Thyroid gland (tissue), 4 donors: ENCODE data around the gene PRRT2. TPM values are rescaled to one million over a fixed set of nuclear protein-coding genes. Genes with fewer than 3 reads are reported as not detected.
A peak's percentile ranks its signal among the peaks of the same experiment; 100 is the strongest.

Experiments
- DNase-seq, 2 donors: peaks; one replicate each; pipeline ENCODE4 v3.0.0-alpha.2; 2019
- H3K27ac ChIP-seq, 3 donors: fragments of 200-600 bp; sonication (generic); 1 replicate in 2 of 3; 2 replicates in 1 of 3; pipeline ENCODE4 v1.5.1; 2016 to 2019; ENCODE audit warnings: mild to moderate bottlenecking in 1 of 3, moderate library complexity in 1 of 3
- H3K27me3 ChIP-seq: fragments of 200-600 bp; sonication (generic); one replicate; pipeline ENCODE4 v1.5.1; 2019
- H3K36me3 ChIP-seq, 2 donors: fragments of 200-600 bp; sonication (generic); one replicate each; pipeline ENCODE4 v1.5.1; 2016 to 2019
- H3K4me1 ChIP-seq, 2 donors: fragments of 200-600 bp; sonication (generic); one replicate each; pipeline ENCODE4 v1.5.1; 2017 to 2019
- H3K4me3 ChIP-seq, 3 donors: fragments of 200-600 bp; sonication (generic); replicated peaks in 1 of 3; 1 replicate in 2 of 3; 2 replicates in 1 of 3; pipeline ENCODE4 v1.5.1; 2016; ENCODE audit warnings: mild to moderate bottlenecking in 1 of 3
- H3K9me3 ChIP-seq: fragments of 200-600 bp; sonication (generic); one replicate; pipeline ENCODE4 v1.5.1; 2017
- POLR2A ChIP-seq, 2 donors: fragments of 450-650 bp; IDR thresholded peaks; one replicate each; pipeline ENCODE4 v1.6.1; 2017; ENCODE audit warnings: antibody characterized with exemption in 2 of 2, mild to moderate bottlenecking in 2 of 2, moderate library complexity in 1 of 2
- WGBS, 2 donors: methylation state at CpG; one replicate each; pipeline ENCODE4 v1.1.5; 2017; 5-methylcytosine and 5-hydroxymethylcytosine counted together
- intact Hi-C: fragments of 100-400 bp; cut with DNase I; formaldehyde crosslinking; loops from one replicate; pipeline ENCODE4 v1.15.1; 2023
- total RNA-seq, 4 donors: library from RNA; depleted of rRNA; stranded (reverse); fragments of >200 nt; gene quantifications; one replicate each; pipeline ENCODE4 v1.2.3, GENCODE V29; 2016
- TF ChIP-seq, protein P1 (sequence below), 6 experiments: fragments of 200-600 bp in 3 of 6; fragments of 450-650 bp in 3 of 6; sonication (generic) in 3 of 6; IDR thresholded peaks; one replicate each; pipeline ENCODE4 v1.5.1; 2016 to 2019; ENCODE audit warnings: antibody characterized with exemption in 6 of 6, mild to moderate bottlenecking in 2 of 6, inconsistent platforms in 1 of 6, moderate library complexity in 1 of 6

Gene PRRT2
- total RNA-seq = 1 to 10 TPM in 3 of 4 donors, under 1 TPM in 1; 0.89 to 4.0 (median 2.4) TPM

- TF ChIP-seq, protein P1, sequence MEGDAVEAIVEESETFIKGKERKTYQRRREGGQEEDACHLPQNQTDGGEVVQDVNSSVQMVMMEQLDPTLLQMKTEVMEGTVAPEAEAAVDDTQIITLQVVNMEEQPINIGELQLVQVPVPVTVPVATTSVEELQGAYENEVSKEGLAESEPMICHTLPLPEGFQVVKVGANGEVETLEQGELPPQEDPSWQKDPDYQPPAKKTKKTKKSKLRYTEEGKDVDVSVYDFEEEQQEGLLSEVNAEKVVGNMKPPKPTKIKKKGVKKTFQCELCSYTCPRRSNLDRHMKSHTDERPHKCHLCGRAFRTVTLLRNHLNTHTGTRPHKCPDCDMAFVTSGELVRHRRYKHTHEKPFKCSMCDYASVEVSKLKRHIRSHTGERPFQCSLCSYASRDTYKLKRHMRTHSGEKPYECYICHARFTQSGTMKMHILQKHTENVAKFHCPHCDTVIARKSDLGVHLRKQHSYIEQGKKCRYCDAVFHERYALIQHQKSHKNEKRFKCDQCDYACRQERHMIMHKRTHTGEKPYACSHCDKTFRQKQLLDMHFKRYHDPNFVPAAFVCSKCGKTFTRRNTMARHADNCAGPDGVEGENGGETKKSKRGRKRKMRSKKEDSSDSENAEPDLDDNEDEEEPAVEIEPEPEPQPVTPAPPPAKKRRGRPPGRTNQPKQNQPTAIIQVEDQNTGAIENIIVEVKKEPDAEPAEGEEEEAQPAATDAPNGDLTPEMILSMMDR (IDR thresholded peaks at IDR 0.05) = no peak
- TF ChIP-seq POLR2A (IDR thresholded peaks at IDR 0.05) = no peak
- no peaks in the 10 kb centered on the region for H3K9me3 ChIP-seq
- H3K36me3 ChIP-seq = peaks cover 11 to 15% of the 10 kb centered on the region in 2 donors
- peak; percentile 45 to 50 for DNase-seq
- peaks cover 39 to 60% of the 10 kb centered on the region in 2 donors for H3K4me1 ChIP-seq
- no peaks in the 10 kb centered on the region for H3K27me3 ChIP-seq
- intact Hi-C loops = loop anchor here (10.0 kb wide), 1 partner anchor 113 kb away; the partner anchor contains the start of gene KCTD13
- 8% methylated on average over 40 to 42 of the region's 69 CpGs for WGBS, 2 donors
- H3K4me3 ChIP-seq = peak within 1 kb of the TSS; percentile 14 to 51 (median 34)
- H3K27ac ChIP-seq = peak within 1 kb of the TSS; percentile 70 to 95 (median 86)
These were observed at the start of gene PRRT2 for GRCh38 chr16:29811896-29812665. TSS of gene PRRT2 (plus strand) at chr16:29812193. CDS start at chr16:29813055, 862 bp downstream.

DNA sequence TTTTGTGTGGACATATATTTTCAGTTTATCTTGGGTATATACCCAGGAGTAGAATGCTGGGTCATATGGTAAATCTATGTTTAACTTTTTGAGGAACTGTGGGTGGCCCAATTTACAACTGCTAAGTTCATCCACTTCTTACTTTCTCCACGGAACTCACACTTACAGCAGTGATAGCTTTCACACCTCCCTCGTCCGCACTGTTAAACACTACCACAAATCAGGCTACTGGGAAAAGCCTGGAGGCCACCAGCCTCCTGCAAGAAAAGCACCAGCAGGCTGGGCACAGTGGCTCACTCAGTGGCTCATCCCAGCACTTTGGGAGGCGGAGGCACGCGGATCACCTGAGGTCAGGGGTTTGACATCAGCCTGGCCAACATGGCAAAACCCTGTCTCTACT, 48.7 kb upstream of the PRRT2 start:
- Histone ChIP-seq H3K27me3 (no peaks in the 10 kb centered on the region), H3K36me3 (no peaks in the 10 kb centered on the region), H3K9me3 (no peaks in the 10 kb centered on the region), H3K4me1 (peaks cover 31 to 34% of the 10 kb centered on the region in 2 donors), H3K4me3 (no peak overlapping the region), H3K27ac (peak overlapping the region in 1 of 3 donors; percentile 24)
- WGBS, 2 donors = 91 to 94% methylated on average over 6 of the region's 6 CpGs
- TF ChIP-seq, protein P1 (IDR thresholded peaks at IDR 0.05) = no peak
- no peak for TF ChIP-seq POLR2A (IDR thresholded peaks at IDR 0.05)
- no peak for DNase-seq
- intact Hi-C loops = no loop called here

GRCh38 chr16:29765167-29766032, 46.6 kb upstream of the PRRT2 start:
- H3K4me3 ChIP-seq = no peak overlapping the region
- peak overlapping the region; percentile 57 to 68 (median 58) for H3K27ac ChIP-seq
- peak; percentile 97 to 98 for DNase-seq
- WGBS, 2 donors = 30 to 41% methylated on average over 15 of the region's 15 CpGs
- intact Hi-C loops = no loop called here
- H3K36me3 ChIP-seq = no peaks in the 10 kb centered on the region
- H3K9me3 ChIP-seq = no peaks in the 10 kb centered on the region
- H3K27me3 ChIP-seq = no peaks in the 10 kb centered on the region
- TF ChIP-seq, protein P1 (IDR thresholded peaks at IDR 0.05) = no peak
- H3K4me1 ChIP-seq = peaks cover 27 to 30% of the 10 kb centered on the region in 2 donors

DNA sequence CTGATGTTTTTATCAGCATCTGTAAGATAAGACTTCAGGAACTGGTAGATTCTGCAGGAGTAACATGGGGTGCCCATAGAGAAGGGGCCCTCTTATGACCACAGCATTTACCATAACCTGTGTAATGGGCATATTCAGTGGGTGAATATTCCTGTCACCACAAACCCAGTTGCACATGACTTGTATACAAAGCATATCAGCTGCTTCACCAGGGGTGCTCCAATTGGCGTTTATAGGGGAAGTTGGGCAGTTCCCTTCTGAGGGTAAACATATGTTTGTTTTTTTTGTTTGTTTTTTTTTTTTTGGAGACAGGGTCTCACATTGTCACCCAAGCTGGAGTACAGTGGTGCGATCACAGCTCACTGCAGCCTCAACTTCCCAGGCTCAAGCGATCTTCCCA, 45.4 kb upstream of the PRRT2 start:
- intact Hi-C loops = no loop called here

More for the DNA sequence above, 45.4 kb upstream of the PRRT2 start:
- H3K4me3 ChIP-seq = no peak overlapping the region
- TF ChIP-seq, protein P1 (IDR thresholded peaks at IDR 0.05) = no peak
- no peak for TF ChIP-seq POLR2A (IDR thresholded peaks at IDR 0.05)
- H3K4me1 ChIP-seq = peaks cover 19 to 20% of the 10 kb centered on the region in 2 donors
- peak overlapping the region in 1 of 3 donors; percentile 68 for H3K27ac ChIP-seq
- H3K36me3 ChIP-seq = no peaks in the 10 kb centered on the region
- H3K9me3 ChIP-seq = no peaks in the 10 kb centered on the region
- no peaks in the 10 kb centered on the region for H3K27me3 ChIP-seq
- 91% methylated on average over 3 of the region's 3 CpGs for WGBS, 2 donors
- no peak for DNase-seq
